ENCODE measurements around the gene UPK2. TPM values are rescaled to one million over a fixed set of nuclear protein-coding genes. Genes with fewer than 3 reads are reported as not detected.
"Not testable (repeated sequence)": the region's sequence is repeated elsewhere in the genome, so short reads cannot be mapped to it uniquely, and the experiment has no call there.

UPK2 gene
- total RNA-seq, 1 donor from 2014 or later: 26.8 TPM

DNA sequence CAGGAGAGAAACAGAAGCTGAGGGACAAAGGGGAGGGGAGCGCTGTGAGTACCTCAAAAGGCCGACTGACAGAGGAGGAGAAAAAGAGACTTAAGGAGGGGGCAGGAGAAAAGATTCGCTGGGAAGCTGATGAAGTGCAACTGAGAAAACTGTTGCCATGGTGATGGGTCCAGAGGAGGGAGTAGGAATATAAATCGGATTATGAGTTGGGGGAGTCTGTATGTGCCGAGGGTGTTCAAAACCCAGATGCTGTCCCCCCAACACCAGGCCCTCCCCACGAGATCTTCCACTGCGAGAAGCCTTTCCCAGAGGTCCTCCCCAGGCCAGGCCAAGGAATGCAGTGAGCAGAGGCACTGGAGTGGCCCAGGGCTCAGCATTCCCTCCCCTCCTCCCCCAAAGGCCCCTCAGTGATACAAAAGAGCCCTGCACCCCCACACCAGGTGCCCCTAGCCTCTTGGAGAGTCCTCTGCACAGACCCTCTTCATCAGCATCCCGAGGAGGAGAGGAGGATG lies 16.6 kb upstream of the UPK2 start:
- TF ChIP-seq, protein P1, sequence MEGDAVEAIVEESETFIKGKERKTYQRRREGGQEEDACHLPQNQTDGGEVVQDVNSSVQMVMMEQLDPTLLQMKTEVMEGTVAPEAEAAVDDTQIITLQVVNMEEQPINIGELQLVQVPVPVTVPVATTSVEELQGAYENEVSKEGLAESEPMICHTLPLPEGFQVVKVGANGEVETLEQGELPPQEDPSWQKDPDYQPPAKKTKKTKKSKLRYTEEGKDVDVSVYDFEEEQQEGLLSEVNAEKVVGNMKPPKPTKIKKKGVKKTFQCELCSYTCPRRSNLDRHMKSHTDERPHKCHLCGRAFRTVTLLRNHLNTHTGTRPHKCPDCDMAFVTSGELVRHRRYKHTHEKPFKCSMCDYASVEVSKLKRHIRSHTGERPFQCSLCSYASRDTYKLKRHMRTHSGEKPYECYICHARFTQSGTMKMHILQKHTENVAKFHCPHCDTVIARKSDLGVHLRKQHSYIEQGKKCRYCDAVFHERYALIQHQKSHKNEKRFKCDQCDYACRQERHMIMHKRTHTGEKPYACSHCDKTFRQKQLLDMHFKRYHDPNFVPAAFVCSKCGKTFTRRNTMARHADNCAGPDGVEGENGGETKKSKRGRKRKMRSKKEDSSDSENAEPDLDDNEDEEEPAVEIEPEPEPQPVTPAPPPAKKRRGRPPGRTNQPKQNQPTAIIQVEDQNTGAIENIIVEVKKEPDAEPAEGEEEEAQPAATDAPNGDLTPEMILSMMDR (conservative IDR thresholded peaks at IDR 0.05): no peak
- Mint-ChIP-seq H3K4me1 (ENCODE audit: unreplicated experiment) (peaks cover 13% of the 10 kb centered on the region), H3K27ac (no peak overlapping the region), H3K27me3 (no peaks in the 10 kb centered on the region), H3K4me3 (no peak overlapping the region), H3K9me3 (no peaks in the 10 kb centered on the region), H3K36me3 (no peaks in the 10 kb centered on the region)
- DNase-seq (ENCODE audit: extremely low spot score, unreplicated experiment): no peak

GRCh38 chr11:118939953-118940598 lies 16.0 kb upstream of the UPK2 start:
- no peaks in the 10 kb centered on the region for H3K36me3 Mint-ChIP-seq
- H3K4me1 Mint-ChIP-seq (ENCODE audit: unreplicated experiment): peaks cover 13% of the 10 kb centered on the region
- TF ChIP-seq, protein P1 (conservative IDR thresholded peaks at IDR 0.05): no peak
- no peak overlapping the region for H3K27ac Mint-ChIP-seq
- no peak overlapping the region for H3K4me3 Mint-ChIP-seq
- no peak for DNase-seq (ENCODE audit: extremely low spot score, unreplicated experiment)
- no peaks in the 10 kb centered on the region for H3K9me3 Mint-ChIP-seq
- H3K27me3 Mint-ChIP-seq: no peaks in the 10 kb centered on the region

- H3K9me3 Mint-ChIP-seq: no peaks in the 10 kb centered on the region
Measured at GRCh38 chr11:118947091-118947490, 9.0 kb upstream of the UPK2 start.

DNA sequence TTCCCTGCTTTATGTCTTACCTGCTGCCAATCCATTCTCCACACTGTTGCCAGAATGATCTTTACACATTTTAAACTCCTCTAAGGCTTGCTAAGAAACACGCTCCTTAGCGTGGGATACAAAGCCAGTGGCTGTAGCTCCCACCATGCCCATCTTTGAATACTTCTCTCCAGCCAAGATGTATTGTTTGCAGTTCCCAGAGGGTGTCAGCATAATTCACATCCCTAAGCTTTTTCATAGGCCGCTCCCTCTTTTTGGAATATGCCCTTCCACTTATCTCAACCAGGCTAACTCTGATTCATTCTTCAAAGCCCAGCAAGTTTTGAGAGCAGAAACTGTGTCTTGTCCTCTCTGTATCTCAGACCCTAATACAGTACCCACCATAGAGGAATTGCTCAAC lies 8.1 kb upstream of the UPK2 start:
- H3K27ac Mint-ChIP-seq: no peak overlapping the region
- TF ChIP-seq, protein P1 (conservative IDR thresholded peaks at IDR 0.05): no peak
- peaks cover 25% of the 10 kb centered on the region for H3K27me3 Mint-ChIP-seq
- no peak for DNase-seq (ENCODE audit: extremely low spot score, unreplicated experiment)
- H3K4me3 Mint-ChIP-seq: no peak overlapping the region
- no peaks in the 10 kb centered on the region for H3K9me3 Mint-ChIP-seq
- H3K36me3 Mint-ChIP-seq: no peaks in the 10 kb centered on the region
- no peaks in the 10 kb centered on the region for H3K4me1 Mint-ChIP-seq (ENCODE audit: unreplicated experiment)

More at GRCh38 chr11:118947091-118947490, 9.0 kb upstream of the UPK2 start:
- TF ChIP-seq, protein P1 (conservative IDR thresholded peaks at IDR 0.05): no peak
- no peaks in the 10 kb centered on the region for H3K4me1 Mint-ChIP-seq (ENCODE audit: unreplicated experiment)
- no peak overlapping the region for H3K4me3 Mint-ChIP-seq
- H3K27me3 Mint-ChIP-seq: peaks cover 21% of the 10 kb centered on the region
- H3K27ac Mint-ChIP-seq: no peak overlapping the region
- no peaks in the 10 kb centered on the region for H3K36me3 Mint-ChIP-seq
- no peak for DNase-seq (ENCODE audit: extremely low spot score, unreplicated experiment)

DNA sequence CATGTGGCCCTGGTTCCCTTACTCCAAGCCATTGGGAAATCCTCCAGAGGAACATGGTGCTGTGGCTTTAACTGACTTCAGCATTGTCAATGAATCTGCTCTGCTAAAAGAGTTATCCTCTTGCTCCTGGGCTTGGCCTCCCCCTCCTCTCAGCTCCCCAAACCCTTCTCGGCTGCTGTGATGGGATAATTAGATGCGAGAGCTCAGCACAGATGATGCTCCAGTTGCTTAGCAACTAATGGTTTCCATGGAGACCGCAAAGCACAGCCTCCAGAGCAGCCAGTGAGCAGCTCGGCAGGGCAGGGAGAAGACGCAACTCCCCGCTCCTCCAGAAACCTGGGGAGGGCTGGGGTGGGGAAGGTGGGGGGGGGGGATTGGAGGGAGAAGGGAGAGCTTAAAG lies 2.8 kb upstream of the UPK2 start:
- DNase-seq (ENCODE audit: extremely low spot score, unreplicated experiment): no peak
- Mint-ChIP-seq H3K27me3 (peaks cover 29% of the 10 kb centered on the region), H3K27ac (peak overlapping the region; percentile 70), H3K4me1 (ENCODE audit: unreplicated experiment) (peaks cover 12% of the 10 kb centered on the region), H3K36me3 (no peaks in the 10 kb centered on the region), H3K9me3 (no peaks in the 10 kb centered on the region), H3K4me3 (no peak overlapping the region)
- TF ChIP-seq, protein P1 (conservative IDR thresholded peaks at IDR 0.05): no peak

DNA sequence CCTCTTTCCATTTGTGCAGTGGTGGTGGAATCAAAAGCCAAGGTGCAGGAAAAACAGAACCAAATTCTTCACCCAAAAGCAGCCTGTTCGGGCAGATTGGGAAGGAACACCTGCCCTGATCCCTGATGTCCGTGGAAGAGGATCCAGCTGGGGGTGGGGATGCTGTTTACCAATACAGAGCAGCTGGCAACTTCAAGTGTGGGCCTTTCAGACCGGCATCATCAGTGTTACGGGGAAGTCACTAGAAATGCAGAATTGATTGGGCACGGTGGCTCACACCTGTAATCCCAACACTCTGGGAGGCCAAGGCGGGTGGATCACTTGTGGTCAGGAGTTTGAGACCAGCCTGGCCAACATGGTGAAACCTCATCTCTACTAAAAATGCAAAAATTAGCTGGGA lies 2.1 kb upstream of the UPK2 start:
- H3K27me3 Mint-ChIP-seq: peaks cover 29% of the 10 kb centered on the region

More for the DNA sequence above, 2.1 kb upstream of the UPK2 start:
- H3K9me3 Mint-ChIP-seq; H3K27ac Mint-ChIP-seq; DNase-seq (ENCODE audit: extremely low spot score, unreplicated experiment); H3K36me3 Mint-ChIP-seq; H3K4me3 Mint-ChIP-seq: not testable (repeated sequence)
- peaks cover 12% of the 10 kb centered on the region for H3K4me1 Mint-ChIP-seq (ENCODE audit: unreplicated experiment)
